K562 (cell line): Measurements from ENCODE around the gene ZKSCAN8. TPM values are rescaled to one million over a fixed set of nuclear protein-coding genes. Genes with fewer than 3 reads are reported as not detected.

Experiments used
- E2F3 ChIP-seq: fragments of 250-450 bp; sonication (Bioruptor Pico); IDR thresholded peaks from 2 replicates; pipeline ENCODE4 v1.4.0; 2020; ENCODE audit warnings: mild to moderate bottlenecking
- FOXA3 ChIP-seq, 2 experiments: fragments of 450-650 bp in 1 of 2; sonication (generic) in 1 of 2; formaldehyde crosslinking; IDR thresholded peaks in 1 of 2; conservative IDR thresholded peaks in 1 of 2; 2 replicates each; pipeline versions ENCODE4 v1.4.0 to v1.8.0; 2020 to 2022; ENCODE audit warnings: mild to moderate bottlenecking in 2 of 2, missing genetic modification reagents in 1 of 2
- HDGF ChIP-seq: fragments of 450-650 bp; IDR thresholded peaks from 2 replicates; pipeline ENCODE4 v1.6.1; 2016
- ILF3 ChIP-seq: fragments of 450-650 bp; IDR thresholded peaks from 2 replicates; pipeline ENCODE4 v1.6.1; 2018; ENCODE audit warnings: antibody characterized with exemption, mild to moderate bottlenecking, moderate library complexity, borderline replicate concordance
- MAZ ChIP-seq, 2 experiments: fragments of 450-650 bp in 1 of 2; sonication (generic) in 1 of 2; formaldehyde crosslinking; IDR thresholded peaks in 1 of 2; conservative IDR thresholded peaks in 1 of 2; 2 replicates each; pipeline versions ENCODE4 v1.4.0 to v1.5.0; 2020; ENCODE audit warnings: mild to moderate bottlenecking in 1 of 2, missing genetic modification reagents in 1 of 2
- NCOR1 ChIP-seq: fragments of 450-650 bp; IDR thresholded peaks from 2 replicates; pipeline ENCODE4 v1.6.1; 2016; ENCODE audit warnings: mild to moderate bottlenecking, moderate library complexity
- NEUROD1 ChIP-seq: fragments of 150-350 bp; IDR thresholded peaks from 2 replicates; pipeline ENCODE4 v1.6.1; 2014; ENCODE audit warnings: borderline replicate concordance, low read length, low read depth; ENCODE audit not compliant: partially characterized antibody
- PURB ChIP-seq: sonication (generic); formaldehyde crosslinking; IDR thresholded peaks from 2 replicates; pipeline ENCODE4 v1.9.0; 2021; ENCODE audit warnings: low read depth, mild to moderate bottlenecking, missing genetic modification reagents
- RBM15 ChIP-seq: fragments of 200-400 bp; formaldehyde crosslinking; IDR thresholded peaks from 2 replicates; pipeline ENCODE4 v1.6.1; 2018; ENCODE audit warnings: mild to moderate bottlenecking, low read length, moderate library complexity; ENCODE audit not compliant: insufficient read depth
- RBM39 ChIP-seq: fragments of 200-400 bp; formaldehyde crosslinking; optimal IDR thresholded peaks from 2 replicates; pipeline ENCODE3; 2018; ENCODE audit warnings: low read depth, low read length
- RUNX1 ChIP-seq: sonication (generic); IDR thresholded peaks from 2 replicates; pipeline ENCODE4 v1.6.1; 2016; ENCODE audit warnings: antibody characterized with exemption, low read depth
- SETDB1 ChIP-seq: IDR thresholded peaks from one replicate; pipeline ENCODE4 v1.6.1; 2012; ENCODE audit warnings: low read length, control low read depth, inconsistent platforms
- SRSF3 ChIP-seq: fragments of 200-400 bp; formaldehyde crosslinking; IDR thresholded peaks from 2 replicates; pipeline ENCODE4 v1.6.1; 2016; ENCODE audit warnings: mild to moderate bottlenecking, low read length, moderate library complexity; ENCODE audit not compliant: insufficient read depth
- YY1 ChIP-seq, 3 experiments: IDR thresholded peaks; 2 replicates each; pipeline ENCODE4 v1.6.1; 2011; ENCODE audit warnings: low read length in 2 of 3, mild to moderate bottlenecking in 2 of 3, moderate library complexity in 2 of 3, borderline replicate concordance in 1 of 3, control low read depth in 1 of 3, low read depth in 1 of 3; ENCODE audit not compliant: insufficient read depth in 3 of 3, insufficient replicate concordance in 2 of 3, control insufficient read depth in 1 of 3, insufficient read length in 1 of 3; ENCODE audit errors: extremely low read depth in 1 of 3
- ZBTB1 ChIP-seq: sonication (generic); formaldehyde crosslinking; IDR thresholded peaks from 2 replicates; pipeline ENCODE4 v1.8.1; 2023; ENCODE audit warnings: missing genetic modification reagents, low read depth, mild to moderate bottlenecking, borderline replicate concordance
- ZNF57 ChIP-seq: fragments of 450-650 bp; formaldehyde crosslinking; IDR thresholded peaks from 2 replicates; pipeline ENCODE4 v1.4.0; 2020; ENCODE audit warnings: mild to moderate bottlenecking, moderate library complexity
- polyA plus RNA-seq, 8 experiments: library from polyadenylated mRNA; depleted of rRNA in 4 of 8; stranded (reverse) in 5 of 8; unstranded in 3 of 8; fragments of >200 nt; fragmentation: Nextera tagmentation in 2 of 8; fragmentation: Illumina TruSeq in 1 of 8; extraction: Ambion mirVana in 2 of 8; extraction: Trizol in 1 of 8; gene quantifications; 2 replicates each; pipeline versions ENCODE4 v1.2.1 to v1.2.3, GENCODE V29; 2011 to 2014; ENCODE audit warnings: inconsistent platforms in 1 of 8, missing spikeins in 1 of 8
- total RNA-seq, 7 experiments: library from RNA; depleted of rRNA in 6 of 7; stranded (reverse); fragments of >200 nt in 6 of 7; fragmentation: Illumina TruSeq in 2 of 7; extraction: Trizol in 2 of 7; gene quantifications; 2 replicates each; pipeline versions ENCODE4 v1.2.1 to v1.2.3, GENCODE V29; 2011 to 2021; ENCODE audit warnings: low replicate concordance in 1 of 7
- TF ChIP-seq, protein P1 (sequence below): fragments of 450-650 bp; IDR thresholded peaks from 2 replicates; pipeline ENCODE4 v1.6.1; 2016
- TF ChIP-seq, protein P2 (sequence below): fragments of 150-350 bp; conservative IDR thresholded peaks from 2 replicates; pipeline ENCODE4 v1.6.1; 2014; ENCODE audit warnings: low read length
- TF ChIP-seq, protein P3 (sequence below): fragments of 450-650 bp; IDR thresholded peaks from 2 replicates; pipeline ENCODE4 v1.6.1; 2017; ENCODE audit warnings: mild to moderate bottlenecking, moderate library complexity
- TF ChIP-seq, protein P4 (sequence below): sonication (generic); formaldehyde crosslinking; IDR thresholded peaks from 2 replicates; pipeline ENCODE4 v1.8.0; 2023; ENCODE audit warnings: mild to moderate bottlenecking, missing genetic modification reagents

The ZKSCAN8 gene
- total and polyA plus RNA-seq, 9 of the 15 experiments (the other 6 are each of a cell fraction or from before 2014, with no cell fraction given): 3.3 to 37.7 (median 21.7) TPM

DNA sequence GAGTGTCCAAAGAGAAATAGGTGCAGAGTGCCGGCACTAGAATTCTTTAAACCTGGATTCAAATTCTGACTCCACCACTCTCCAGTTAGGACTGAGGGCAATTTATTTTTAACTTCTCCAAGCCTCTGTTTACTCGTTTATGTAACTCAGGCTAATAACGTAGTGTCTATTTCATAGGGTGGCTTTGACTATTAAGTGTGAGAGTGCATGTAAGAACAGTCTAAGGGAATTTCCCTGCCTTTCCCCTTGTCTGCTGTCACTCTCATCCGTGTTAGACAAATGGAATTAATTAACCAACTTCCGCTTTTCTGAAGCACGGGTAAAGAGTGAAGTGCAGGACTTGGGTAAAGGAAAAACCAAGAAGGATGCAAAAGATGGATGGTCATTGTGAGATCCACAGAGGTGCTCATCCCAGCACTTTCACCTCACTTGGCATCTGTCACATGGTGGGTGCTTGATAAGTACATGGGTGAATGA, 4.1 kb upstream of the ZKSCAN8 start (continued):
- TF ChIP-seq ZBTB1 (CRISPR knock-in tag): no peak
- no peak for TF ChIP-seq RBM15
- TF ChIP-seq ZNF57 (CRISPR knock-in tag): no peak
- TF ChIP-seq, protein P1, sequence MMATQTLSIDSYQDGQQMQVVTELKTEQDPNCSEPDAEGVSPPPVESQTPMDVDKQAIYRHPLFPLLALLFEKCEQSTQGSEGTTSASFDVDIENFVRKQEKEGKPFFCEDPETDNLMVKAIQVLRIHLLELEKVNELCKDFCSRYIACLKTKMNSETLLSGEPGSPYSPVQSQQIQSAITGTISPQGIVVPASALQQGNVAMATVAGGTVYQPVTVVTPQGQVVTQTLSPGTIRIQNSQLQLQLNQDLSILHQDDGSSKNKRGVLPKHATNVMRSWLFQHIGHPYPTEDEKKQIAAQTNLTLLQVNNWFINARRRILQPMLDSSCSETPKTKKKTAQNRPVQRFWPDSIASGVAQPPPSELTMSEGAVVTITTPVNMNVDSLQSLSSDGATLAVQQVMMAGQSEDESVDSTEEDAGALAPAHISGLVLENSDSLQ: peak; percentile 90
- no peak for TF ChIP-seq ILF3
- TF ChIP-seq SRSF3: no peak
- TF ChIP-seq RUNX1: no peak
- TF ChIP-seq, protein P2, sequence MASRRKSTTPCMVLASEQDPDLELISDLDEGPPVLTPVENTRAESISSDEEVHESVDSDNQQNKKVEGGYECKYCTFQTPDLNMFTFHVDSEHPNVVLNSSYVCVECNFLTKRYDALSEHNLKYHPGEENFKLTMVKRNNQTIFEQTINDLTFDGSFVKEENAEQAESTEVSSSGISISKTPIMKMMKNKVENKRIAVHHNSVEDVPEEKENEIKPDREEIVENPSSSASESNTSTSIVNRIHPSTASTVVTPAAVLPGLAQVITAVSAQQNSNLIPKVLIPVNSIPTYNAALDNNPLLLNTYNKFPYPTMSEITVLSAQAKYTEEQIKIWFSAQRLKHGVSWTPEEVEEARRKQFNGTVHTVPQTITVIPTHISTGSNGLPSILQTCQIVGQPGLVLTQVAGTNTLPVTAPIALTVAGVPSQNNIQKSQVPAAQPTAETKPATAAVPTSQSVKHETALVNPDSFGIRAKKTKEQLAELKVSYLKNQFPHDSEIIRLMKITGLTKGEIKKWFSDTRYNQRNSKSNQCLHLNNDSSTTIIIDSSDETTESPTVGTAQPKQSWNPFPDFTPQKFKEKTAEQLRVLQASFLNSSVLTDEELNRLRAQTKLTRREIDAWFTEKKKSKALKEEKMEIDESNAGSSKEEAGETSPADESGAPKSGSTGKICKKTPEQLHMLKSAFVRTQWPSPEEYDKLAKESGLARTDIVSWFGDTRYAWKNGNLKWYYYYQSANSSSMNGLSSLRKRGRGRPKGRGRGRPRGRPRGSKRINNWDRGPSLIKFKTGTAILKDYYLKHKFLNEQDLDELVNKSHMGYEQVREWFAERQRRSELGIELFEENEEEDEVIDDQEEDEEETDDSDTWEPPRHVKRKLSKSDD: no peak
- TF ChIP-seq RBM39: no peak
- TF ChIP-seq YY1 (IDR thresholded peaks at IDR 0.05; ENCODE audit: borderline replicate concordance in 1 of 3, control insufficient read depth in 1 of 3, extremely low read depth in 1 of 3, insufficient read depth in 3 of 3, insufficient read length in 1 of 3, insufficient replicate concordance in 2 of 3, low read depth in 1 of 3, low read length in 2 of 3): no peak
- TF ChIP-seq MAZ (CRISPR knock-in tag; conservative IDR thresholded peaks at IDR 0.05 in 1 of 2, IDR thresholded peaks at IDR 0.05 in 1 of 2): no peak
- TF ChIP-seq, protein P3, sequence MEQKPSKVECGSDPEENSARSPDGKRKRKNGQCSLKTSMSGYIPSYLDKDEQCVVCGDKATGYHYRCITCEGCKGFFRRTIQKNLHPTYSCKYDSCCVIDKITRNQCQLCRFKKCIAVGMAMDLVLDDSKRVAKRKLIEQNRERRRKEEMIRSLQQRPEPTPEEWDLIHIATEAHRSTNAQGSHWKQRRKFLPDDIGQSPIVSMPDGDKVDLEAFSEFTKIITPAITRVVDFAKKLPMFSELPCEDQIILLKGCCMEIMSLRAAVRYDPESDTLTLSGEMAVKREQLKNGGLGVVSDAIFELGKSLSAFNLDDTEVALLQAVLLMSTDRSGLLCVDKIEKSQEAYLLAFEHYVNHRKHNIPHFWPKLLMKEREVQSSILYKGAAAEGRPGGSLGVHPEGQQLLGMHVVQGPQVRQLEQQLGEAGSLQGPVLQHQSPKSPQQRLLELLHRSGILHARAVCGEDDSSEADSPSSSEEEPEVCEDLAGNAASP: no peak
- no peak for TF ChIP-seq NCOR1
- TF ChIP-seq FOXA3 (CRISPR knock-in tag; conservative IDR thresholded peaks at IDR 0.05 in 1 of 2, IDR thresholded peaks at IDR 0.05 in 1 of 2): no peak
- TF ChIP-seq SETDB1: no peak
- TF ChIP-seq NEUROD1: no peak
- TF ChIP-seq HDGF: no peak
- no peak for TF ChIP-seq PURB (CRISPR knock-in tag)
- TF ChIP-seq E2F3 (CRISPR knock-in tag): 0 out of 2 replicates have a peak, but pooled peaks have one; percentile 8
- TF ChIP-seq, protein P4, sequence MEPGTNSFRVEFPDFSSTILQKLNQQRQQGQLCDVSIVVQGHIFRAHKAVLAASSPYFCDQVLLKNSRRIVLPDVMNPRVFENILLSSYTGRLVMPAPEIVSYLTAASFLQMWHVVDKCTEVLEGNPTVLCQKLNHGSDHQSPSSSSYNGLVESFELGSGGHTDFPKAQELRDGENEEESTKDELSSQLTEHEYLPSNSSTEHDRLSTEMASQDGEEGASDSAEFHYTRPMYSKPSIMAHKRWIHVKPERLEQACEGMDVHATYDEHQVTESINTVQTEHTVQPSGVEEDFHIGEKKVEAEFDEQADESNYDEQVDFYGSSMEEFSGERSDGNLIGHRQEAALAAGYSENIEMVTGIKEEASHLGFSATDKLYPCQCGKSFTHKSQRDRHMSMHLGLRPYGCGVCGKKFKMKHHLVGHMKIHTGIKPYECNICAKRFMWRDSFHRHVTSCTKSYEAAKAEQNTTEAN: no peak
